ENCODE data around the gene APOE.
"Not testable (repeated sequence)": the region's sequence is repeated elsewhere in the genome, so short reads cannot be mapped to it uniquely, and the experiment has no call there.

Gene APOE

GRCh38 chr19:44912854-44913253, 7.3 kb downstream of the APOE start:
- peak; percentile 61 for DNase-seq

- DNase-seq, result peak; percentile 93
These were observed 8.2 kb downstream of the APOE start for GRCh38 chr19:44913512-44914432.

DNA sequence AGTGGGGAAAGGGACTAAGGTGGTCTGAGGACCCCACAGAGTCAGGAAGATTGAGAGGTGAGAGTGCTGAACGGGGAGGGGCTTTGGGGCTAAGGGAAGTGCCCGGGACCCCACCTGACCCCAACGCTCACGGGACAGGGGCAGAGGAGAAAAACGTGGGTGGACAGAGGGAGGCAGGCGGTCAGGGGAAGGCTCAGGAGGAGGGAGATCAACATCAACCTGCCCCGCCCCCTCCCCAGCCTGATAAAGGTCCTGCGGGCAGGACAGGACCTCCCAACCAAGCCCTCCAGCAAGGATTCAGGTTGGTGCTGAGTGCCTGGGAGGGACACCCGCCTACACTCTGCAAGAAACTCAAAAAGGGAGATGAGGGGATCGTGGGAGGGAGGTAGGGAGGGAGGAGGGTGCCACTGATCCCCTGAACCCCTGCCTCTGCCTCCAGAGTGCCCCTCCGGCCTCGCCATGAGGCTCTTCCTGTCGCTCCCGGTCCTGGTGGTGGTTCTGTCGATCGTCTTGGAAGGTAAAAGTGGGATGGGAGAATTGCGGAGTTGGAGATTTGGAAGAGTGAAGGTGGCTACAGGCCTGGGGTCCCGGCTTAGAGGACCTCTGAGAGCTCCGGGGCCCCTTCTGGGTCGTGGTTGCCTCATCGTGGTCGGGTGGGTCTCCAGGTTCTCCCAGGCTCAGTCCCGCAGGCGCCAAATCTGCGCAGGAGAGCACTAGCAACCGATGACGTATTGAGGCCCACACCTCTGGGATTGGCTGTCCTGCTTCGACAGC, 9.0 kb downstream of the APOE start, which contains the start of gene APOC1:
TSS of gene APOC1 (plus strand) at position 176 of the 774 bp plus-strand sequence. CDS start at position 460, 284 bp downstream.
- peak; percentile 97 for DNase-seq

DNA sequence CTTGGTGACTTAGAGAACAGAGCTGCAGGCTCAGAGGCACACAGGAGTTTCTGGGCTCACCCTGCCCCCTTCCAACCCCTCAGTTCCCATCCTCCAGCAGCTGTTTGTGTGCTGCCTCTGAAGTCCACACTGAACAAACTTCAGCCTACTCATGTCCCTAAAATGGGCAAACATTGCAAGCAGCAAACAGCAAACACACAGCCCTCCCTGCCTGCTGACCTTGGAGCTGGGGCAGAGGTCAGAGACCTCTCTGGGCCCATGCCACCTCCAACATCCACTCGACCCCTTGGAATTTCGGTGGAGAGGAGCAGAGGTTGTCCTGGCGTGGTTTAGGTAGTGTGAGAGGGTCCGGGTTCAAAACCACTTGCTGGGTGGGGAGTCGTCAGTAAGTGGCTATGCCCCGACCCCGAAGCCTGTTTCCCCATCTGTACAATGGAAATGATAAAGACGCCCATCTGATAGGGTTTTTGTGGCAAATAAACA, 18.7 kb downstream of the APOE start:
- no peak for DNase-seq

- peak; percentile 55 for DNase-seq
These were observed 19.7 kb downstream of the APOE start for GRCh38 chr19:44925114-44925891.

DNA sequence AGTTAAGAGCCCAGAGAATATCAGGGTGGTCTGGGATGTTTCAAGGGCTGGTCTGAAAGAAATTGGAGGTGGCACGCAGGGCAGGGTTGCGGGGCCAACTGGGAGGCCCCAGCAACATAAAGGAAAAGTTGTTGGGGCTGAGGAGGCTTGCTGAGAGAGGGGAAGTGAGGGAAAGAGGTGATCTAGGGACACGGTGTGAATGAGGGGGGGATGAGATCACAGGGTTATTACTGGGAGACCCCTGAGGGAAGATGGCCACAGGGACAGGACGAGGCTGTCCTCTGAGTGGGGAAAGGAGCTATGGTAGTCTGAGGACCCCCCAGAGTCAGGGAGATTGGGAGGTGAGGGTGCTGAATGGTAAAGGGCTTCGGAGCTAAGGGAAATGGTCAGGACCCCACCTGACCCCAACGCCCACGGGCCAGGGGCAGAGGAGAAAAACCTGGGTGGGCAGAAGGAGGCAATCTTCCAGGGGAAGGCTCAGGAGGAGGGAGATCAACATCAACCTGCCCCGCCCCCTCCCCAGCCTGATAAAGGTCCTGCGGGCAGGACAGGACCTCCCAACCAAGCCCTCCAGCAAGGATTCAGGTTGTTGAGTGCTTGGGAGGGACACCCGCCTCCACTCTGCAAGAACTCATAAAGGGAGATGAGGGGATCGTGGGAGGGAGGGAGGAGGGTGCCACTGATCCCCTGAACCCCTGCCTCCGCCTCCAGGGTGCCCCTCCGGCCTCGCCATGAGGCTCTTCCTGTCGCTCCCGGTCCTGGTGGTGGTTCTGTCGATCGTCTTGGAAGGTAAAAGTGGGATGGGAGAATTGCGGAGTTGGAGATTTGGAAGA, 20.9 kb downstream of the APOE start:
- not testable (repeated sequence) for DNase-seq

DNA sequence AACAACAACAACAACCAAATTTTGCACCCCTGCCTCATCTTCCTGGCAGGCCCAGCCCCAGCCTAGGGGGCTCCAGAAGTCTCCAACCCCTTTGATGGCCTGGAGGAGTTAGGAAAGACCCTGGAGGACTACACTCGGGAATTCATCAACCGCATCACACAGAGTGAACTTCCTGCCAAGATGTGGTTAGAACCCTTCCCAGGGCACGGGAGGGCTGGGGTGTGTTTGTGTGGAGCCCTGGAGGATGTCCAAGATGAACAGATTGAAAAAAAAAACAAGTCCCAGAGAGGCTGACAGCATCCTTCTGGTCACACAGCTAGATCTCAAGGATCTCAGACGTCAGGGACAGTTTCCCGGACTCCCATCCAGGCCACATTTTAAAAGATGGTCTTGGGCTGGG, 22.1 kb downstream of the APOE start:
- no peak for DNase-seq

- DNase-seq, result no peak
These were observed 24.5 kb downstream of the APOE start for GRCh38 chr19:44930088-44930487.

GRCh38 chr19:44931541-44931940, 25.9 kb downstream of the APOE start:
- DNase-seq, result no peak

DNA sequence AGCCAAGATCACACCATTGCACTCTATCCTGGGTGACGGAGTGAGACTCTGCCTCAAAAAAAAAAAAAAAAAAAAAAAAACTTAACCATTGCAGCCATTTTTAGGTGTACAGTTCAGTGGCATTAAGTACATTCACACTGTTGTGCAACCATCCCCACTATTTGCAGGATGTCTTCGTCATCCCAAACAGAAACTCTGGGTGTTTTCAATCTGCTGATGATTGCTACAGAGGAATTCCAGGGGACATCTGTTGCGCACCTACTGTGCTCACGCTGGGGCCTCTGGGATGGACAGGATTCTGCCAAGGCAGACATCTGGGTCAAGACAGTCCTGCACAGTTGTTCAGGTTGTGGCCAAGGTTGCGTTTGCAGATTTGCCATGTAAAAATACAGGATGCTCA, 34.1 kb downstream of the APOE start:
- DNase-seq, result no peak

GRCh38 chr19:44942067-44942571, 36.5 kb downstream of the APOE start, which contains the start of gene APOC4:
Gene APOC4 (plus strand): TSS chr19:44942237. CDS start chr19:44942278, 41 bp downstream.
- no peak for DNase-seq

GRCh38 chr19:44943801-44944249, 38.2 kb downstream of the APOE start:
- DNase-seq, result peak; percentile 96

DNA sequence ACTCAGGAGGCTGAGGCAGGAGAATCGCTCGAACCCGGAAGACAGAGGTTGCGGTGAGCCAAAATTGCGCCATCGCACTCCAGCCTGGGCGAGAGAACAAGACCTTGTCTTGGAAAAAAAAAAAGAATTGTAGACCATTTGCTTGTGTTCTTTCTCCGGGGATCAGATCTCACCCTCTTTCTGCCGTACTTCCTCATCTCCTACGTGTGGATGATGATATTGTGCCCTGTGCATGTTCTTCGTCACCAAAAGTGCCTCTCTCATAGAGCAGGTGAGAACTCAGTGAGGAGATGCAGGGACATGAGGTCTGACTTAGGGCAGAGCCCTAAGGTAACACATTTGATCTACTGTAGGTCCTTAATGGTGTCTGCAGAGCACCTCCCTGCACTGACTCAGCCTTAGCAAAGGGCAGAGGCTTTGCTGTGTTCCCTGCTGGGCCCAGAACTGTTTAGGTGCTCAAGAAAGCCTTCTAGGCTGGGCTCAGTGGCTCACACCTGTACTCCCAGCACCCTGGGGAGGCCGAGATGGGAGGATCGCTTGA, 41.5 kb downstream of the APOE start:
- no peak for DNase-seq

GRCh38 chr19:44948237-44948636, 42.6 kb downstream of the APOE start:
- DNase-seq, result no peak

- DNase-seq, result no peak
These were observed 43.3 kb downstream of the APOE start for GRCh38 chr19:44948763-44949374.

GRCh38 chr19:44949550-44949949, 44.0 kb downstream of the APOE start:
- DNase-seq, result no peak

DNA sequence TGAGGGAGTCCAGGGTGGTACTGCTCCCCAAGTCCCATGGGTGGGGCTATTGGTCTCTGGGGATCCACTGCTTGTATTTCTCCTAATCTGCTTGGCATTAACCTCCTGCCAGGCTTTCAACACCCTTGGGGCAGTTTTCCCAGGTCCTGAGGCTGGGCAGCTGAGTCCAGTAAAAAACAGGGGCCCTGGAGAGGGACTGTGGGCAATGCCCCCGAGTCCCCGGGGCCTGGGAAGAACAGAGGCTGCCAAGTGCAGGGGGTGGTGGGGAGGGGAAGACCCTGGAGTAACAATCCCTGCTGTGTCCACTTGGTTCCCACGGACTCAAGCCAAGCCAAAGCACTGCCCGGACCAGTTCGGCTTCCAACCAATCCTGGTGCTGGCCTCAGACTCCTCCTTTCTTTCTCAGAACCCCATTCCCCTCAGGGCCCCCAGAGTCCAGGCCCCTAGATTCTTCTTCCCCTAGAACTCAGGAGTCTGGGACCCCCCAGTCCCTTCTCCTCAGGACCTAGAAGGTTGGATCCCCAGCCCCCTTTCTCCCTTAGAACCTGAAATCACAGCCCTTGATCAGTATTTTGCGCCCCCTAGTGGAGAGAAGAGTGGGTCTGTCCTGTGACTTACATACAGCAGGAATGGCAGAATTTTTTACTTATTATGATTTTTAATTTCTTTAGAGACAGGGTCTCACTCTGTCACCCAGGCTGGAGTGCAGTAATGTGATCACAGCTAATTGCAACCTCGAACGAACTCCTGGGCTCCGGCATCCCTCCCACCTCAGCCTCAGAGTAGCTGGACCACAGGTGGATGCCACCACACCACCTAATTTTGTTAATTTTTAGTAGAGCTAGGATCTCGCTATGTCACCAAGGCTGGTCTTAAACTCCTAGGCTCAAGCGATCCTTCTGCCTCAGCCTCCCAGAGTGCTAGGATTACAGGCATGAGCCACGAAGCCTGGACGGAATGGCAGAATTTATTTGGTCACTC, 45.9 kb downstream of the APOE start:
- peak; percentile 89 for DNase-seq

DNA sequence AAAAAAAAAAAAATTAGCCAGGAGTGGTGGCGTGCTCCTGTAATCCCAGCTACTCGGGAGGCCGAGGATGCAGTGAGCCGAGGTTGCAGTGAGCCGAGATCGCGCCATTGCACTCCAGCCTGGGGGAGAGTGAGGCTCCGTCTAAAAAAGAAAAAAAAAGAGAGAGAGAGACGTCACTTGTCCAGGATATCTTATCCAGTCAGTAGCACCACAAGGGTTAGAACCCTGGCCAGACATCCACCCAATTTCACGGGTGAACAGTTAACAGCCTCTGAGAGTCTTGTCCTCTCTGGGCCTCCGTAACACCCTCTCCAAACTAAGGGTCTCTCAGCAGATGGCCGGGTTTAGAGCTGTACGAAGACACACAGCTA, 48.7 kb downstream of the APOE start:
- DNase-seq, result no peak
